NCI-H2029 (cell line): Measurements from ENCODE around the gene TBC1D9.

Experiments used
- DNase-seq: peaks from one replicate; lab custom pipeline; 2025; lab: John Stamatoyannopoulos, UW

TBC1D9 gene

DNA sequence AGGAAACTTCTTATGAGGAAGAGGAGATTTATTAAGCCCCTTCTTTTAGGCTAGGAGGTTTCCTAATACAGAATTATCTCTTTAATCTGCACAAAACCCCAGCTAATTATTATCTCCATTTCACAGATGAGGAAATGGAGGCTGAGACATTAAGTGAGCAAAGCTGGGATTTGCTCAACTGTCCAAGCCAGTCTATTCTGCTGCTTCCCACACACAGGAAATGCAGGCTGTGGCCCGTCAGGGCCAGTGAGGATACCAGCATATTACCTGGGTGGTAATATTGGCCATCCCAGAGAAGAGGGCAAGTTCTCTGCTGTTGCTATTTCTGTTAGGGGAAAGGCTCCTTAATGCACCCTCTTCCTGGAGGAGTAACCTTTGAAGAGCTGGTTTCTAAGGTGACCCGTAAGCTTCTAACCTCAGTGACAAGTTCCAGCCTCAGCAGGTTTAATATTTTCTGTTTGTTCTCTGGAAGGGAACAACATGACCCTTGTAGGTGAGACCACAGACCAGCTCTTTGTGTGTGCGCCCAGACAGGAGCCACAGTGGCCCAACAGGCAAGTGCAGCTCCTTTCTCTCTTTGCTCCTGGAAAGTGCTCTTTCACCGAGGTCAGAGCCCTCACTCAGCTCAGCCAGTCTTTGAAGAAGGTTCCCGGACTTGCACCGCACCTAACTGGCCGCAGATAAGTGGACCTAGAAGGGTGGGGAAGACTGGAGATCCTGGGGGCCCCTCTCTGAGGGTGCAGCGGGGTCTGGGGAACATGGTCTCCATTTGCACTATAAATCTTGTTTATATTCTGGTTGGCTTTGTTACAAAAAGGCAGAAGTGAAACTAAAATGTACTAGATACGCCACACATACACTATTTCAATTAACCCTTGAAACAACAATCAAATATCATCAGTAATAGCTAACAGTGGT is 35.5 kb downstream of the TBC1D9 start:
- no peak for DNase-seq

DNA sequence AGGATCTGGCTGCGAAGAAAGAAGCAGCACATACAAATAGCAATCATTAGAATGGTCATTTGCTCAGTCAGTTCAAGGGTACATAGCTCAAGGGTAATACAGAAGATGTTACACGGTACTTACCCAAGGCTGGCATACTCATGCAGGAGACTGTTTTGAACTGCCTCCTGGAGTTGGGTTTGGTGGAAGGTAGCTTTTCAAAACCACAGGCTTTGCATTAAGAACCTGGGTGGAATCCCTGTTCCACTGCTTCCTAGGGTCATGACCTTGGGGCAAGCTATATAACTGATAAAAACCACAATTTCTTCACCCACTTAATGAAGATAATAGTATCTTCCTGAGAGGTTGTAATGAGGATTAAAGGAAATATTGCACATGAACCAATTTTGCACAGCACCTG is 36.5 kb downstream of the TBC1D9 start:
- DNase-seq, result no peak

DNA sequence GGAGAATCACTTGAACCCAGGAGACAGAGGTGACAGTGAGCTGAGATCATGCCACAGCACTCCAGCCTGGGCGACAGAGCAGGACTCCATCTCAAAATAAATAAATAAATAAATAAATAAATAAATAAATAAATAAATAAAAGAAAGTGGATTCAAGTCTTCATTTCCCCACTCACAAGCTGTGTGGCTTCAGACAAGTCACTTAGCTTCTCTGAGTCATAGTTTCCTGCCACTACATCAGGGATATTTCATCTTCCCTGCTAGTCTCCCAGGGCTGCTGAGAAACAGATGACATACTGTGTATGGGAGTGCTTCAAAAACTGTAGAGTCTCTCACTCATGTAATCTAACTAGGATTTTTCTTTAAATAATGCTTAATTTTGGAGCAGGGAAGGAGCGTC is 37.2 kb downstream of the TBC1D9 start:
- no peak for DNase-seq

DNA sequence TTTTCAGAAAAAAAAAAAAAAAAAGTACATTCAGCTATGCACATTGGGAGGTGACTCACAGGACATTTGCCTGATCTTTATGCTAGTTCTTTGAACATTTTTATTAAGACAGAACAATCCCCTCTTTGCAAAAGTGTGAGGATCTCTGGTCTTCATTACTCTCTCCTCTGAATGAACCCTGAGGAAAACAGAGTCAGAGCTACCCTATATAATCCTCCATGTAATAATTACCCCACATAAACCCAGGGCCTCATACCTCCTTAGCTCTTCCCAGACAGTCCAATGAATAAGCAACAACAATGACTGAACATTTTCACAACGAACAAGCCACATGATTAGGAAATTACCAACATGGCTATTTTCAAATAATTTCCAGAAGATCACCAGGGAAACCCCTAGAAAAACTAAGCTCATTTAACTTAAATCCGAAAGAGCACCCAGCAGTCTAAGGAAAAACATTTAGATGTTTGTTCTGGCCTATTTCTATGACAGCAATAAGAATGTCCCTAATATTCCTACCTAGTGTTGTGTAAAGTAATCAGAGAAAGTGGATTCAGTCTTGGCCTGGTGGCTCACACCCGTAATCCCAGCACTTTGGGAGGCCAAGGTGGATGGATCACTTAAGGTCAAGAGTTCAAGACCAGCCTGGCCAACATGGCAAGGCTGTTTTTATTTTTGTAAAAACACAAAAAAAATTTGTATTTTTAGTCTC is 37.8 kb downstream of the TBC1D9 start:
- DNase-seq, result no peak

DNA sequence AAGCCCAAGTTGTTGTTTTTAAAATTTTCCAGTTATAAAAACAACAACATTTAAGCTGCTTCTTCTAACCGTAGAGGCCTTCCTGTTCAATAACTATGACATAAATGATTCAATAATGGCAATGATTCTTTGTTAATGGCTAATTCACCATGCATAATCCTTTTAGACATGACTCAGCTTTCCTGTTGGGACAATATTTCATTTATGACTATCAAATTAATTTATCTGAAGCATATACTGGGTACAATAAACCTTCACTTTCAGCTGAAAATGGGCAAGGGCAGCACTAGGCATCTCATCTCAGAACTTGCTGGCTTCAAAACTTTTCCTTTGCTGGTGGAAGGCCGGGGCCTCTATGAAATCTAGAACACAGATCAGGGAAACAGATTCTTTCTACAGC is 38.9 kb downstream of the TBC1D9 start:
- no peak for DNase-seq

DNA sequence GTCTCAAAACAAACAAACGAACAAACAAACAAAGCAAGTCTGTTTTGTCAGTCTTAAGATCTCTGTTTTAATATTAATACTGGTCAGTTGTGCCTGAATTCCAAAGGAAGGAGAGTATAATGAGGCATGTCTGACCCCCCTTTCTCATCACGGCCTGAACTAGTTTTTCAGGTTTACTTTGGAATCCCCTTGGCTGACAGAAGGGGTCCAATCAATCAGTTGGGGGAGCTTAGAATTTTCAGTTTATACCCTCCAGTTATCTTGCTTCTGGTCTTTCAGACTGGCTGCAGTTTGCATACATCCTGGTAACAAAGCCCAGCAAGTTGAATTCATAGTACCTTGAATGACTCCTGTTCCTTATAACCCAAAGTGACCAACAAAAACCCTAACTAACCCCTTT is 41.1 kb downstream of the TBC1D9 start:
- no peak for DNase-seq

DNA sequence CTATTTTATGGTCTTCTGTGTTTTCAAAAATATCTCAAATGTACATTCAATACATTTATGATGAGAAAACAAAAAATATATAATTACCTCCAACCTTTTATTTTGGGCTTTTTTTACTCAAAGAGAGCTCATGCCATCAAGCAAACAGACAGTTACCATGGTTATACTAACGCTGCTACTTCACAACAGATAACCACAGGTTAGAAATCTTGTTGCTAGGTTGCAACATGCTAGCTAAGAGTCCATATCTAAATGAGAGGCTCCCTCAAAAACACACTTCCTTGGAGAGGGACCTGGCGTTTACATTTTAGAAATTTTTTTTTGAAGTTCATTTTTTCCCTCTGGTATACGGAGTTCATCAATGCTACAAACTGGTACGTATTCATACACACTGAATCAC is 44.3 kb downstream of the TBC1D9 start:
- no peak for DNase-seq

DNA sequence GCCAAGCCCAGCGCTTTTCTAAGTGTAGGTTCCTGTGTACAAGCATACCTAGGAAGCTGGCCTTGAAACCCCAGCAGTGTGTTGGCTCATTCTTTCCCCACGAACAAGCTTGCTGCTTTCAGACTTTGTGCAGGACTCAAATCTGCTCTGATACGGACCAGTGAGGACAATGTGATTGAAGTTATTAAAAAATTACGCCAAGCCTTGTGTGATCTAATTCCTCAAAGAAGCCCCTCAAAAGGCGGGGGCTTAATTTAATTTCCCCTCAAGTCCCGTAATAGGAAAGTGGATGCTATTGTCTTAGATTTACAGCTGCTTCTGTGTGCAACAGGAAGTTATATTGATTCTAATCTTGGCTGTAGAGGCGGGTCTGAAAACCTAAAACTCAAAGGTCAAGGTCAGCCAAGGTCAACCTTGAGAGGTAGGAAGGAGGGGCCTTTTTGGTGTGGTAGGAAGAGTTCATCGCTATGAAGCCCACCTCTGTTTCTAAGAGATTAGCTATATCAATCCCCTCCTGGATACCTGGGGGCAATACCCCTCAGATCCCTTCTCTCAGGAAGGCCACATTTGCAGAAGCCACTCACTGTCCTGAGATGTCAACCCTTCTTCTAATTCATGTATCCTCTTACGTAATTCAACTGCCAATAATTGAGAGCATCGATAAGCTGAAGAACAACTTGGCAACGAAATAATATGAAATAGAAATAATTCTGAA is 45.1 kb downstream of the TBC1D9 start:
- DNase-seq, result no peak

DNA sequence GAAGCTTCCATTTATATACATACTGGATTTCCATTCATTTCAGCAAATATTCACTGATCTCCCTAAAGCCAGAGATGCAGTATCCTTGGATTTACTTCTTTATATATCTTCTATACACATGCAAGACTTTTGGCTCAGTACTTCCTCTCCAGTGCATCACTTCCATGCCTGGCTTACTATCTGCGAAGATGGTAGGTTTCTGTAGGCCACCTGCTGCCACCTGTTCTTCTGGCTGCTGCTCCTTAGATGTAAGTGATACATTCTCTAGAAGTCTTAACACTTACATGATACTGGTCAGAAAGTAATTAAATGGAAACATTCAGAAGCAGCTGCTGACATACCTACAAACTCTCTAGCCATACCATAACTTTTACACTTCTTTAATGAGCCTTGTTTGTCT is 48.9 kb downstream of the TBC1D9 start:
- DNase-seq, result no peak

DNA sequence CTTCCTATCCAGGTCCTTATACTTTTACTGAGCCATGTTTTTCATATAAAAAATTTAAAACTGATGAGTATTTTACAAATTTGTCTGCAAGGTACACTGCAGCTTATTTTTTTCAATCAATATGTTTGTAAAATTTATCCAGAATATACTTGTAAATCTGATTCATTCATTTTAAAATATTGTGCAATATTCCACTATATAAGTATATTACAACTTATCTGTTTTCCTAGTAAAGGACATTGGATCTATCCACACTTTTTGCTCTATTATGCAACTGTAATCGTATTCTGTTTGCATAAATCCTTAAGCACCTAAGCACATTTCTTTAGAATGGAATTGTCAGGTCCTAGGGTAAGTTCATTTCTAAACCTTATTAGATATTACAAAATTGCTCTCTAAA is 49.5 kb downstream of the TBC1D9 start:
- no peak for DNase-seq

DNA sequence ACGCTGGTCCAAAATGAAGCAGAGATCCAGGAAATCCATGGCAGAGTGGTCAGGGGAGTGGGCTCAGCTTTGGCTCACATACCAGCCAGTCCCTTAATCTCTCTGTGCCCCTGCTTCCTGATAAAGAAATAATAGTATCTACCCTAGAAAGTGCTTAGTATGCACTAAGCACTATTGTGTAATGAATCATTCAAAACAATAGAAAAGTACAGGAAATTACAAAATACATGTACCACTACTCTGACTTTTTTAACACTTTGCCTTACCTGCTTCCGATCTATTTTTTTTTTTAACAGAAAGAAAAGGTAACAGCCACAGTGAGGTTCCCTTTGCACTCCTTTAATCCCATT is 49.9 kb downstream of the TBC1D9 start:
- DNase-seq, result no peak

DNA sequence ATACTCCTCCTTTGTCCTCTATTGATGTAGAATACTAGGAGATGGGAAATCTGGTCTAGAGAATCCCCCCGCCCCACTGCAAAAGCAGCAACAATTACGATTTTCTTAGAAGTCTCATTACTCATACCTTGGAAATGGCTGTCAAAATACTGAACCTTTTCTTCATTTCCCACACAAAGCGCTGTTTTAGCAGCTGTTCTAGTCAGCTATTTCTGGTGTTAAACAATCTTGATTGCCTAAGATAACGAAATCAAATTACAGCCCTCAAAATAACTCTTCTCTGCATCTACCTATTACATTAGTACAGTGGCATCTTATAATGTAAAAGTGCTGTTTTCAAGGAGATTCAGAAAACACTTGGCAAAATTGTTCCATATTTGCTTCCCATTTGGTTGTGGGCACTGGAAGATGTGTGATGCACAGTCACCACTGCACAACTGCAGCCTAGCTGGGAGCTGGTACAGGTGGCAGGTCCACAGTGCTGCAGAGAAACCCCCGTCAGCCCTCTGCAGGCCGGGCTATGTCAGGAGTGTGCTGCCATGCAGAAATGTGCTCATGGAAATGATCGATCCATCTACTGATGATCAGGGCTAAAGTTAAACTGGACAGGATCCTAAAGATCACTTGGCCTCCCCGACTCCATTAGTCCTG is 50.4 kb downstream of the TBC1D9 start:
- no peak for DNase-seq

DNA sequence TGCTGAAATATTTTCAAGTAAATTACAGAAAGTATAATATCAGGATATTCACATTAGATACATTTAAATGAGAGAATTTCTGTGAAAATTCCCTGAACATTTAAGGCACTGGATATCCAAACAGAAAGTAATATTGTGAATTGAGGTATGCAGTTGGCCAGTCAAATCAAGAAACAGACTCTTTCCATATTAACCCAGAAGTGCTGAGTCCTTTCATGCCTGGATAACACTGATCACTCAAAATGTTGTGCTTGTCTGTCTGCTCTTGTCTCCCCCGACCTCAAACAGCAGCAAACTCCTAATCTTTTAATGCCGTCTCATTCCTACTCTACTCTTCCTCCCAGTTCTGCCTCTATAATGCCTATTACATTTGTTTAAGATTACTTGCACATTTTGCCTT is 51.2 kb downstream of the TBC1D9 start:
- no peak for DNase-seq

DNA sequence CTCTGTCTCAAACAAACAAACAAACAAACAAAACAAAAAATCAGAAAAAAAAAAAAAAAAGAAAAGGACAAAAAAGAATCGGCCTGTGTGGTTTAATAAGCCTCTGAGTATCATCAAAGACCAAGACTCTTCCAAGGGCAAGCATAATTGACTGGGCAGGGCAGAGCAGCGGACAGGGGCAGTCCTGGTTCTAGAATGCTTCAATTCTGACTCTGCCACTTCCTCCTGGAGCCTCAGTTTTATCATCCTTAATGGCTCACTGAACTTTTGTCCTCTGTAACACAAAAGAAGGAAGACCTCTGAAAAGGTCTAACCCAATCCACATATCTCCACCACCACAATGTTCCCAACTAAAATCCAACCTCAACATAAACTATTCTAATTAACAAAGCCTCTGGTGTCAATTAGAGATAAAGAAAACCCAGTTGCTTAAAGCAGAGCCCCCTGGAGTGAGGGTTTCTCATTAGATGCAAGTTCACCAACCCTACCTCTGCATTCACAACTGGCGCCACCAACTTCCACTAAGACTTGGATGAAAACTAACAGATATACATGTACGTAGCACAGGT is 51.7 kb downstream of the TBC1D9 start:
- no peak for DNase-seq

DNA sequence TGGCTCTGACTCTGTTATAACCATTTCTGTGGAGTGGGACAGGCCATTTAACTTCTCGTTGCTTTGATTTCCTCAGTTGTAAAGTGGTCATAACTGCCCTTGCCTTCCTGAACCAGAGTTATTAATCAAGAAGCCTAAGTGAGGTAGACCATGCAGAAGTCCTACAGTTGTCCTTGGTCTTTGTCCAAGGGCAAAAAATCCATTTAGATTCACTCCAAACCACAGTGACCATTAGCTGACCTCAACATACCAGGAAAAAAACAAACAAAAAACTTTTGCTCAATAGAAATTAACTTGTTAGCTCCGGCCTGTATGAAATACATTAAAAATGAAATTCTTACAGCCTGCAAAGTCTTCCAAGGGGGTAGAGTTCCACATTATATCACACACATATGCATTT is 52.7 kb downstream of the TBC1D9 start:
- DNase-seq, result no peak

DNA sequence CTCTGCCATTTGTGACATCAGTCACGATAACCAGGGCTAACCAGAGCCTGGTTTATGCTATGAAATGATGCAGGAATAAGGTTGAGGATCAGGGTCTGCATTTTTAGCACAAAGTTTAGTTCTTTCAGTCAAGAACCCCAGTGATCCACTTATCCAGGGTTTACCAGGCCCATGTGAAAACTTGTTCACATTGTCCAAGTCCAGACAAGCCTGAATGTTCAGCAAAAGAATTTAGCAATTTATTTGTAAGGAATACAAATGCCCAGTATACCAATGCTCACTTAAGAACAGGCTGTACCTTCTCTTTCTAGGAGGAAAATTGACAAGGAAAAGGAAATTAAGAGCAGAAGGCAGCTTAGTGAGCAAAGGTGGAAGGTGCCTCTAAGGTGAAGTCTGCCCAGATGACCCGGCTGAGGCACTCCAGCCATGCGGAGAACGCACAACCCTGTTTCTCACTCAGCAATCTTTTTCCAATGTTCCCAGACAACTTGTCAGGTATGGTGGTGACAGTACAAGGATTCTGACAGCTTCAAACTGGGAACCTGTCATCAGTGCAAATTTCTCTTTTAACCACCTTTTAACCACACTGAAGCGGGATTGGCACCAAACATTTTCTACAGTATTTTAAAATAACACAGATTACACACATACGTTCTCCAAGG is 54.0 kb downstream of the TBC1D9 start:
- no peak for DNase-seq

DNA sequence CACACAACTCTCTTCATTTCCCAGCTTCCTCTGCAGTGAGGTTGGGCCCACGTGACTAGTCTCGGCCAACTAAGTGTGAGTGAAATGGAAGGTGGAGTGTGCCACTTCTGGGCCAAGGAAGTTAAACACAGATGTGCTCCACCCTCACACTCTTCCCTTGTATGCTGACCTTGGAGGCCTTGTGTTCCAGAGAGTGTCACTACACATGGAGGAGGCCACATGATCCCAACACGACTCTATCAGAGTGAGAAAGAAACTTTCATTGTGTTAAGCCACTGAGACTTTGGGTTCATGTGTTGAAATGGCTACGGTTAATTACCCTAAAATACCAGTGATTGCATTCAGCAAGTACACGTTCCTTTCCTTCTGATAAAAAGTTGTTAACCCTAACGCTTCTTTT is 55.1 kb downstream of the TBC1D9 start:
- DNase-seq, result no peak

DNA sequence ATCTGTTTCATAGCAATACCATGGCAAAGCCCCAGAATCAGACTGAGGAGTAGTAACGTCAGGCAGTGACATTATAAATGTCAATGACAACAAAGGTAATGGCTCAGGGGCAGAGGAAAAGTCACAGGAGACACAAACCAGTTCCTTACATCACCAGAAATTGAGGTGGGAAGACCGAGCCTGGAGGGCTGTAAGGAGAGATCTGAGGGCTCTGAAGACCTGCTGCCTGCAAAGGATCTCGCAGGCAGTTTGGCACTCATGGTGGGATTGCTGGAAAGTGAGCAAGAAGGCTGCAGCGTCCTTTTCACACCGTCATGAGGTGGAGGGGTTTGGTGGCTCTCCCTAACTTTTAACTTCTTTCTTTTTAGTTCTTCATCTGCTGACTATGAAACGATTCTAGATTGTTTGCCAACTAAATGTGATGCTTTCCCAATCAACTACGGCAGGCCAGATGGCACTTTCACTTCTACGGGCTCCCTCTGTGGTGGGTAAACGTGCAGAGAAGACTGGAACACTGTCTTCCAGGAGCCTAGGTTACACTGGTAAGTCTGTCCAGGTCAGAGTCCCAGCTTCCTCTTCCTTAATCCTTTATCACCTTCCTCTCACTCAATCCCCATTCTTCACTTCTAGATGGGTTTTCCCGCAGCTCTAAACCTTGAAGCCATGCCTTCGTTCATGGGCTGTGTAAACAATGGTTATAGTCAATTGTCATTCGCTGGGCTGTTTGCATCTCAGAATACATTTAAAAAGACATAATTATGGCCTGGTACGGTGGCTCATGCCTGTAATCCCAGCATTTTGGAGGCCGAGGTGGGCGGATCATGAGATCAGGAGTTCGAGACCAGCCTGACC is 58.2 kb downstream of the TBC1D9 start:
- DNase-seq, result no peak

DNA sequence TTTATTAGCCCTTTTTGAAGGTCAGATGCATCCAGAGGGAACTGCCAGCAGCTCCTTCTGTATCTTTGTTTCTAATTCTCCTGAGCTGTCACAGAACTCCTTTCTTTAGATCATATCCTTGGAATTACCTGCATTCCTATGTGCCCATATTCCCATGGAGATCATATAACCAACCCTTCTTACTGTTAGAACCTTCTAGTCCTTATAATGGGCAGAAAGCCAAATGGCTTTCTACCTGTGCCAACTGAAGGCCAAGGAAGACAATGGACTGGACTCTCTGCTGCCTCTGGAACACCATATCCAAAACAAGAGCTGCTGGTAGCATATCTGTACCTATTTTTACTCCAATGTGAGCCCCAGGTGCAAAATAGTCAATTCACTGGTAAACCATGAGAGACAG is 60.7 kb downstream of the TBC1D9 start:
- DNase-seq, result peak; percentile 48

DNA sequence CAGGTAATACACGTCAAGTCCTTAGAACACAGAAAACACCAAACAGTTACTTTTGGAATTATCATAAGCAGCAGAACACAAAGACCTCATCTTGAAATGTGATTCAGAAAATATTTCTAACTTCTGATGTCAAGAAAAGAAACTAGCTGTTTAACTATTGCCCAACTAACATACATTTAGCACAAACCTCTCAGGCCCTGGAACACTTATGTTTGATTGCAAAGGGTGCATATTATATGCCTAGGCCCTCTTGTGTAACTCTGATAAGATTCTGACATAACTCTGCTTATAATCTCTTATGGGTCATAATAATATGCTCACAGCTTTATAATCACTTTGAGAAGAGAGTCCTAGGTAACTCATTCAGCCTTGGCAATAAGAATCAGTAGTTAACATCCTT is 62.6 kb downstream of the TBC1D9 start:
- no peak for DNase-seq

DNA sequence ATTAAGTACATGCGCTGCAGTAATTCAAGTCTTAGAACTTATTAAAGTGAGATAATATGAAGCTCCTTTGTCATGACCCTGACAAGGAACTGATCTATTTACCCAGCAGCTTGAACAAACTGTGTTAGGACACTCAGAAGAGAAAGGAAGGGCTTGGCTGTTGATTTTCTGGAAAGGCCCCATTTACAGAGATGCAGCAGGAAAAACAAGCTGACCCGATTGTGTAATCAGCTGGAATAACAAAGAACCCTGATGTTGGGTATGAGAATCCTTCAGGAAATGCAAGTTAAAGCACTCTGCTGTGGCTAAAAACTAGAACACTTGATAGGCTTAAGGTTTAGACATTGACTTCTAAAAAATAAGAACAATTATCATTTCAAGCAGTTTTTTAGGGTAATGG is 64.8 kb downstream of the TBC1D9 start:
- DNase-seq, result peak; percentile 61
